22Rv1 (cell line): ENCODE measurements around the gene CLIC3.

Source experiments
- CTCF ChIP-seq: fragments of 450-650 bp; IDR thresholded peaks from 2 replicates; pipeline ENCODE4 v1.5.1; 2017; ENCODE audit warnings: mild to moderate bottlenecking
- ZFX ChIP-seq: fragments of 450-650 bp; IDR thresholded peaks from 2 replicates; pipeline ENCODE4 v1.6.1; 2017; ENCODE audit warnings: antibody characterized with exemption, borderline replicate concordance

DNA sequence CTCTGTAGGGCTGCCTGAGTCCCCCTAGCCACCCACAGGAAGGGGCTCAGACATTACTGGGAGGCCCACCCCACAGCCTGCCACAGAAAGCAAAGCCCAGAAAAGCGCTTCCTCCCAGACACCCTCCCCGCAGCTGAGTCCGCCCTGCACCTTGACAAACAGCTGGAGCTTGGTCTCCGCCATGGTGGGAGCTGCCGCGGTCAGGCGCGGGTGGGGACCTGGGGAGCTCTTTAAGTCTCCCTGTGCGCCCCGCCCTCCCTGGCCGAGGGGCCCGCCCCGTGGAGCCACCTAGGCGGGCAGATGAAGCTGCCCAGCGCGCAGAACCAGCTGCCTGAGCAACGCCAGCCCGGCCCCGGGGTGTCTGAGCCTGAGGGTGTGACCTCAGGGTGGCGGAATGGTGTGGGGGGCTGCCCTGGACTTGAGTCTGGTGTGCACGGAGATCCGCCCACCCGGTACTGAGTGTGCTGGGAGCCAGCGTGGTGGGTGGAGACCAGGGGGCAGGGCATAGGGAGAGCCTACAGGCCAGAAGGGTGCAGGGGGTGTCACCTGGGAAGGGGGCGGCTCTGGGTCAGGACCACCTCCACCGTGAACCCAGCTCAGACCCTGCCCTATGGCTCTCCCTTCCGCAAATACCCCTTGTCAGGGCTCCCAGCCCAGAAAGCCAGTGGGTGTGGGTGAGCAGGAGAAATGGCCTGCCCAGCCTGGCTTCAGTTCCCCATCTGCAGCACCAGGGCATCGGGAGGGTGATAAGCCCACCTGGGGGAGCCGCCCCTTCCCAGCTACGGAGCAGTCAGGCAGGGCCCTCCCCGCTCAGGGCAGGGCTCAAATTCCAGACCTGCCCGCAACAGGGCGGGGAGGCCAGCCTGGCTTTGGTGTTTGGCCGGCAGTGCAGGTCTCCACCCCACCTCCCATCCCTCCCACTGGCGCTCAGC, at the start of gene CLIC3:
- TF ChIP-seq CTCF: no peak
- no peak for TF ChIP-seq ZFX
